ENCODE results near the gene NELL1.

NELL1 gene

GRCh38 chr11:20912065-20912821 is 242.9 kb downstream of the NELL1 start:
- no peak for DNase-seq (ENCODE audit: low read depth)
- no peak for TF ChIP-seq CTCF (conservative IDR thresholded peaks at IDR 0.05; ENCODE audit: low read depth, low read length)
- no peak overlapping the region for H3K4me3 ChIP-seq (ENCODE audit: low read length)

- no peak for TF ChIP-seq CTCF (conservative IDR thresholded peaks at IDR 0.05; ENCODE audit: low read depth, low read length)
- DNase-seq (ENCODE audit: low read depth): no peak
- no peak overlapping the region for H3K4me3 ChIP-seq (ENCODE audit: low read length)
Observed at GRCh38 chr11:20912922-20913512, 243.6 kb downstream of the NELL1 start.

- no peak for TF ChIP-seq CTCF (conservative IDR thresholded peaks at IDR 0.05; ENCODE audit: low read depth, low read length)
- no peak for DNase-seq (ENCODE audit: low read depth)
- H3K4me3 ChIP-seq (ENCODE audit: low read length): no peak overlapping the region
Observed at GRCh38 chr11:20917306-20917705, 247.9 kb downstream of the NELL1 start.

GRCh38 chr11:20926799-20927540 is 257.6 kb downstream of the NELL1 start:
- no peak overlapping the region for H3K4me3 ChIP-seq (ENCODE audit: low read length)
- DNase-seq (ENCODE audit: low read depth): no peak
- no peak for TF ChIP-seq CTCF (conservative IDR thresholded peaks at IDR 0.05; ENCODE audit: low read depth, low read length)

GRCh38 chr11:20931029-20931428 is 261.6 kb downstream of the NELL1 start:
- no peak for TF ChIP-seq CTCF (conservative IDR thresholded peaks at IDR 0.05; ENCODE audit: low read depth, low read length)
- no peak for DNase-seq (ENCODE audit: low read depth)
- no peak overlapping the region for H3K4me3 ChIP-seq (ENCODE audit: low read length)

- TF ChIP-seq CTCF (conservative IDR thresholded peaks at IDR 0.05; ENCODE audit: low read depth, low read length): no peak
- DNase-seq (ENCODE audit: low read depth): no peak
- no peak overlapping the region for H3K4me3 ChIP-seq (ENCODE audit: low read length)
Observed at GRCh38 chr11:20933086-20933485, 263.7 kb downstream of the NELL1 start.

Data from retinal pigment epithelial cell (primary cell).